H1 (cell line): ENCODE results near the gene MGAT5. TPM values are rescaled to one million over a fixed set of nuclear protein-coding genes. Genes with fewer than 3 reads are reported as not detected.

ENCODE experiments used
- CTCF ChIA-PET: fragments of 300-600 bp; sonication (Branson Sonifier 250); formaldehyde crosslinking; loops from one replicate; lab custom pipeline; 2021; ENCODE audit not compliant: partially characterized antibody; lab: Charles Lee
- POLR2A ChIA-PET: fragments of 300-600 bp; sonication (Branson Sonifier 250); formaldehyde crosslinking; loops from one replicate; lab custom pipeline; 2021; ENCODE audit warnings: inconsistent platforms; ENCODE audit not compliant: partially characterized antibody; lab: Charles Lee
- DNase-seq, 2 experiments: peaks; one replicate each; pipeline versions ENCODE4 v3.0.0 to v3.0.0-alpha.2; 2010 to 2022; ENCODE audit warnings: low spot score in 2 of 2, low read depth in 1 of 2, mixed read lengths in 1 of 2
- FAIRE-seq: peaks from 2 replicates; lab custom pipeline; 2011; peaks lifted over from hg19 to GRCh38; lab: Jason Lieb, UNC
- H2AFZ ChIP-seq: 2 replicates; pipeline ENCODE4 v1.8.1; 2012; ENCODE audit warnings: low read length, inconsistent platforms
- H2AK5ac ChIP-seq: 2 replicates; pipeline ENCODE4 v1.6.1; 2013; ENCODE audit warnings: low read depth, low read length
- H2BK120ac ChIP-seq: replicated peaks from 2 replicates; pipeline ENCODE3; 2013; ENCODE audit warnings: low read depth, low read length, inconsistent platforms
- H2BK12ac ChIP-seq: 2 replicates; pipeline ENCODE4 v1.6.1; 2013; ENCODE audit warnings: low read depth, low read length
- H2BK15ac ChIP-seq: 2 replicates; pipeline ENCODE4 v1.6.1; 2013; ENCODE audit warnings: low read length
- H2BK20ac ChIP-seq: 2 replicates; pipeline ENCODE4 v1.6.1; 2013; ENCODE audit warnings: low read length
- H2BK5ac ChIP-seq: 2 replicates; pipeline ENCODE4 v1.6.1; 2013; ENCODE audit warnings: low read depth, low read length
- H3K14ac ChIP-seq: 2 replicates; pipeline ENCODE4 v1.6.1; 2013; ENCODE audit warnings: inconsistent platforms; ENCODE audit not compliant: insufficient read length
- H3K18ac ChIP-seq: 2 replicates; pipeline ENCODE4 v1.6.1; 2013; ENCODE audit warnings: low read length; ENCODE audit errors: extremely low read depth
- H3K23ac ChIP-seq: 2 replicates; pipeline ENCODE4 v1.6.1; 2013; ENCODE audit warnings: inconsistent platforms; ENCODE audit not compliant: insufficient read length
- H3K23me2 ChIP-seq: 2 replicates; pipeline ENCODE4 v1.6.1; 2013; ENCODE audit warnings: low read depth, low read length
- H3K27ac ChIP-seq: 2 replicates; pipeline ENCODE4 v1.6.1; 2011; ENCODE audit warnings: low read depth, low read length, inconsistent platforms
- H3K27me3 ChIP-seq, 4 experiments: replicated peaks in 1 of 4; 1 replicate in 1 of 4; 2 replicates in 3 of 4; pipeline versions ENCODE4 v1.6.1 to v1.8.1; 2011 to 2013; ENCODE audit warnings: low read length in 3 of 4, mild to moderate bottlenecking in 3 of 4, inconsistent platforms in 2 of 4, mixed read lengths in 2 of 4, moderate library complexity in 1 of 4; ENCODE audit not compliant: control insufficient read depth in 3 of 4, insufficient read depth in 3 of 4; ENCODE audit errors: extremely low read depth in 1 of 4
- H3K36me3 ChIP-seq, 4 experiments: 2 replicates each; pipeline versions ENCODE4 v1.6.1 to v1.8.1; 2011 to 2013; ENCODE audit warnings: mild to moderate bottlenecking in 4 of 4, low read length in 3 of 4, moderate library complexity in 2 of 4, control low read depth in 1 of 4, inconsistent platforms in 1 of 4; ENCODE audit not compliant: insufficient read depth in 4 of 4, control insufficient read depth in 2 of 4
- H3K4ac ChIP-seq: replicated peaks from 2 replicates; pipeline ENCODE3; 2013; ENCODE audit warnings: low read length, low read depth, mixed read lengths, inconsistent platforms; ENCODE audit not compliant: insufficient read length
- H3K4me1 ChIP-seq, 4 experiments: replicated peaks in 1 of 4; 1 replicate in 1 of 4; 2 replicates in 3 of 4; pipeline versions ENCODE4 v1.6.1 to v1.8.1; 2011 to 2013; ENCODE audit warnings: low read length in 3 of 4, inconsistent platforms in 2 of 4, mixed read lengths in 1 of 4; ENCODE audit not compliant: insufficient read depth in 4 of 4, control insufficient read depth in 3 of 4
- H3K4me2 ChIP-seq, 2 experiments: 2 replicates each; pipeline versions ENCODE4 v1.6.1 to v1.8.1; 2011 to 2013; ENCODE audit warnings: low read depth in 2 of 2, low read length in 2 of 2, control low read depth in 1 of 2, inconsistent platforms in 1 of 2, mild to moderate bottlenecking in 1 of 2; ENCODE audit not compliant: insufficient read depth in 1 of 2
- H3K4me3 ChIP-seq, 4 experiments: fragments of 200-600, 300-600 bp in 1 of 4; sonication (generic), shearing (Covaris generic), sonication (Bioruptor Twin) in 1 of 4; 2 replicates each; pipeline versions ENCODE4 v1.5.1 to v1.8.1; 2011 to 2016; ENCODE audit warnings: low read length in 4 of 4, low read depth in 3 of 4, control low read depth in 2 of 4, inconsistent platforms in 2 of 4, mild to moderate bottlenecking in 2 of 4, mixed read lengths in 1 of 4, moderate library complexity in 1 of 4; ENCODE audit not compliant: insufficient read depth in 2 of 4; ENCODE audit errors: extremely low read depth in 1 of 4
- H3K56ac ChIP-seq: replicated peaks from 2 replicates; pipeline ENCODE3; 2013; ENCODE audit warnings: low read depth, mild to moderate bottlenecking, mixed read lengths, low read length, inconsistent platforms; ENCODE audit not compliant: insufficient read length
- H3K79me1 ChIP-seq: 2 replicates; pipeline ENCODE4 v1.6.1; 2013; ENCODE audit warnings: low read depth, low read length, control low read depth
- H3K79me2 ChIP-seq, 2 experiments: 2 replicates each; pipeline versions ENCODE4 v1.6.1 to v1.8.1; 2012 to 2013; ENCODE audit warnings: low read length in 2 of 2, mild to moderate bottlenecking in 2 of 2, inconsistent platforms in 1 of 2; ENCODE audit not compliant: insufficient read depth in 2 of 2, control insufficient read depth in 1 of 2
- H3K9ac ChIP-seq, 4 experiments: replicated peaks in 1 of 4; 1 replicate in 1 of 4; 2 replicates in 3 of 4; pipeline versions ENCODE4 v1.6.1 to v1.8.1; 2011 to 2013; ENCODE audit warnings: low read depth in 3 of 4, low read length in 3 of 4, control low read depth in 2 of 4, mild to moderate bottlenecking in 2 of 4, moderate library complexity in 2 of 4, inconsistent platforms in 1 of 4; ENCODE audit errors: extremely low read depth in 1 of 4
- H3K9me3 ChIP-seq, 2 experiments: 2 replicates each; pipeline versions ENCODE4 v1.6.1 to v1.8.1; 2012 to 2013; ENCODE audit warnings: mild to moderate bottlenecking in 2 of 2, moderate library complexity in 2 of 2, control low read depth in 1 of 2, inconsistent platforms in 1 of 2, low read depth in 1 of 2, low read length in 1 of 2, mixed read lengths in 1 of 2; ENCODE audit not compliant: insufficient read depth in 2 of 2
- H4K20me1 ChIP-seq, 2 experiments: replicated peaks in 1 of 2; 2 replicates each; pipeline versions ENCODE3 to v1.8.1; 2011 to 2013; ENCODE audit warnings: inconsistent platforms in 2 of 2, low read length in 2 of 2, mild to moderate bottlenecking in 1 of 2; ENCODE audit not compliant: insufficient read depth in 2 of 2, control insufficient read depth in 1 of 2
- H4K5ac ChIP-seq: 2 replicates; pipeline ENCODE4 v1.6.1; 2013; ENCODE audit warnings: low read length, low read depth, mixed read lengths, inconsistent platforms; ENCODE audit not compliant: insufficient read length
- H4K8ac ChIP-seq: 2 replicates; pipeline ENCODE4 v1.8.0; 2013; ENCODE audit warnings: mild to moderate bottlenecking, moderate library complexity, low read length, inconsistent platforms; ENCODE audit not compliant: insufficient read depth; ENCODE audit errors: extremely low read depth
- H4K91ac ChIP-seq: replicated peaks from 2 replicates; pipeline ENCODE3; 2013; ENCODE audit warnings: low read length, mixed read lengths, inconsistent platforms; ENCODE audit not compliant: insufficient read length
- HDAC6 ChIP-seq: IDR thresholded peaks from one replicate; pipeline ENCODE4 v1.7.1; 2012; ENCODE audit warnings: low read depth, mild to moderate bottlenecking, inconsistent platforms, low read length, moderate library complexity
- JUND ChIP-seq: IDR thresholded peaks from 2 replicates; pipeline ENCODE4 v1.6.1; 2011; ENCODE audit warnings: mild to moderate bottlenecking, improper control_type of control experiment, low read length
- POLR2AphosphoS5 ChIP-seq: IDR thresholded peaks from 2 replicates; pipeline ENCODE4 v1.6.1; 2011; ENCODE audit warnings: low read depth, low read length
- WGBS, 2 experiments: shearing (Covaris generic) in 1 of 2; methylation state at CpG; one replicate each; pipeline versions ENCODE4 v1.1.6 to v1.1.7; 2013 to 2015; ENCODE audit warnings: low lambda C conversion rate in 2 of 2, mixed read lengths in 2 of 2, inconsistent platforms in 1 of 2, low coverage in 1 of 2, missing lambda C conversion rate in 1 of 2; ENCODE audit not compliant: insufficient replicate concordance in 2 of 2, insufficient coverage in 1 of 2, insufficient read length in 1 of 2; ENCODE audit errors: extremely low coverage in 1 of 2, missing lambda C conversion rate in 1 of 2; 5-methylcytosine and 5-hydroxymethylcytosine counted together
- polyA plus RNA-seq, 7 experiments: library from polyadenylated mRNA; depleted of rRNA in 3 of 7; stranded (reverse) in 5 of 7; unstranded in 2 of 7; fragments of >200 nt in 5 of 7; fragments of 200-250 nt in 2 of 7; gene quantifications; 1 replicate in 5 of 7; 2 replicates in 1 of 7; 4 replicates in 1 of 7; pipeline versions ENCODE4 v1.2.1 to v1.2.3, GENCODE V29; 2011 to 2013; ENCODE audit warnings: missing spikeins in 2 of 7, mixed read lengths in 2 of 7
- total RNA-seq: library from RNA; stranded (reverse); fragmentation: NEBNext Ultra II Directional; extraction: Animal tissue kit (Norgen Biotek cat#: 25700); gene quantifications from 2 replicates; pipeline ENCODE4 v1.2.1, GENCODE V29; 2021

Gene MGAT5
- total and polyA plus RNA-seq, 2 of the 8 experiments (the other 6 are each of a cell fraction or from before 2014, with no cell fraction given) = 11.2 to 49.2 TPM

- Histone ChIP-seq H2AFZ (no peak overlapping the region), H2BK20ac (no peak overlapping the region), H2BK5ac (no peak overlapping the region), H4K20me1 (peaks cover 12 to 16% of the 10 kb centered on the region in 2 experiments), H2BK15ac (no peak overlapping the region), H3K23me2 (no peaks in the 10 kb centered on the region), H3K23ac (no peak overlapping the region), H2BK120ac (no peak overlapping the region), H3K4me2 (no peak overlapping the region), H3K27me3 (peaks cover 3 to 40% (median 22%) of the 10 kb centered on the region in 4 experiments; a peak in 6 of 7 replicates), H3K4me1 (peaks cover 0 to 8% (median 5%) of the 10 kb centered on the region in 4 experiments; a peak in 4 of 7 replicates), H4K5ac (no peak overlapping the region), H3K4ac (no peak overlapping the region), H3K56ac (no peak overlapping the region), H2AK5ac (no peak overlapping the region), H3K14ac (no peak overlapping the region), H4K8ac (no peak overlapping the region), H2BK12ac (no peak overlapping the region), H4K91ac (no peak overlapping the region), H3K4me3 (no peak overlapping the region), H3K9me3 (no peaks in the 10 kb centered on the region), H3K27ac (no peak overlapping the region), H3K79me1 (no peaks in the 10 kb centered on the region; the same call in 1 of the 2 replicates), H3K18ac (no peak overlapping the region), H3K9ac (no peak overlapping the region), H3K79me2 (no peaks in the 10 kb centered on the region), H3K36me3 (peaks cover 0 to 6% (median 1%) of the 10 kb centered on the region in 4 experiments; a peak in 2 of 8 replicates)
- ChIA-PET POLR2A (interaction anchor here (1.2 kb wide), 1 partner anchor 9 kb away, joined by 4 read pairs; no protein-coding TSS in a partner anchor), CTCF (interaction anchor here (0.8 to 7.1 kb wide), 6 partner anchors 16 to 341 kb away, joined by 3 to 46 read pairs (median 4); no protein-coding TSS in a partner anchor)
- TF ChIP-seq JUND (peak; percentile 58; the same call in 1 of the 2 replicates), POLR2AphosphoS5 (0 out of 2 replicates have a peak, but pooled peaks have one; percentile 26), HDAC6 (no peak)
- FAIRE-seq (no peak), DNase-seq (no peak)
- WGBS, 2 experiments = 60% methylated on average over 2 of the region's 2 CpGs; no CpG with 5 or more reads in 1 of the 2 experiments
Observed at GRCh38 chr2:134431838-134432434, 178.1 kb downstream of the MGAT5 start.
